SU-DHL-6 (cell line): ENCODE data around the gene SLC1A3.

Source experiments
- EZH2phosphoT487 ChIP-seq: fragments of 200-600 bp; sonication (generic), shearing (Covaris generic); conservative IDR thresholded peaks from 2 replicates; pipeline ENCODE4 v1.6.1; 2018; ENCODE audit warnings: mild to moderate bottlenecking, antibody characterized with exemption, low read length, moderate library complexity, mixed read lengths
- TF ChIP-seq, protein P1 (sequence below): fragments of 200-600 bp; sonication (generic); IDR thresholded peaks from one replicate; pipeline ENCODE4 v1.5.1; 2017; ENCODE audit warnings: antibody characterized with exemption, mild to moderate bottlenecking, low read length, moderate library complexity; ENCODE audit not compliant: insufficient read depth, poor library complexity, severe bottlenecking

DNA sequence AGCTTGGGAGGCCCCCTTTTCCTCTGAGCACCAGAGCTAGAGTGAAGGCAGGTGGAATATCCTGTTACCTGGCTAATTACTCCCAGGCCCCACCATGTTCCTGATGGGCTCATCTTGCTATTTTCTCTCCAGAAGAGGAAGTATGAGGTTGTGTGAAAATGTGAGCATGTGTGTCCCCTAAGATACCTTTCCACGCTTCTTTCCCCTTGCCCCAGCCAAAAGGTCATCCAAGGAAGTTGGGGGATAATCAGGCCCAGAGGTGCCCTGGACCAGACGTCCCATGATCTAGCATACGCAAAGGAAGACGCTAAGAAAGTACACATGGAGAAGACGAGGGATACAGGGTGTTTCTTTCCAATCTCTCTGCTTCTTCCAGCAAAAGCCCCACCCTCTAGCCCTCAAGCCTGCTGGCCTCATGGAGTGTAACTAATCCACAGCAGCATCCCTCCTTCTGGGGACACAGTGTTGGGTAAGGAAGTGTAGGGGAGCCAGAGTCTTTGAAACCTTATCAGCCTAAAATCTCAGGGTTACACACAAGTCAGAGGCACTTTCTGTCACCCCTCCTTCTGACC is 115.3 kb downstream of the SLC1A3 start:
- TF ChIP-seq, protein P1, sequence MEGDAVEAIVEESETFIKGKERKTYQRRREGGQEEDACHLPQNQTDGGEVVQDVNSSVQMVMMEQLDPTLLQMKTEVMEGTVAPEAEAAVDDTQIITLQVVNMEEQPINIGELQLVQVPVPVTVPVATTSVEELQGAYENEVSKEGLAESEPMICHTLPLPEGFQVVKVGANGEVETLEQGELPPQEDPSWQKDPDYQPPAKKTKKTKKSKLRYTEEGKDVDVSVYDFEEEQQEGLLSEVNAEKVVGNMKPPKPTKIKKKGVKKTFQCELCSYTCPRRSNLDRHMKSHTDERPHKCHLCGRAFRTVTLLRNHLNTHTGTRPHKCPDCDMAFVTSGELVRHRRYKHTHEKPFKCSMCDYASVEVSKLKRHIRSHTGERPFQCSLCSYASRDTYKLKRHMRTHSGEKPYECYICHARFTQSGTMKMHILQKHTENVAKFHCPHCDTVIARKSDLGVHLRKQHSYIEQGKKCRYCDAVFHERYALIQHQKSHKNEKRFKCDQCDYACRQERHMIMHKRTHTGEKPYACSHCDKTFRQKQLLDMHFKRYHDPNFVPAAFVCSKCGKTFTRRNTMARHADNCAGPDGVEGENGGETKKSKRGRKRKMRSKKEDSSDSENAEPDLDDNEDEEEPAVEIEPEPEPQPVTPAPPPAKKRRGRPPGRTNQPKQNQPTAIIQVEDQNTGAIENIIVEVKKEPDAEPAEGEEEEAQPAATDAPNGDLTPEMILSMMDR, result no peak
- TF ChIP-seq EZH2phosphoT487, result no peak
